GM13977 (cell line): ENCODE data around the gene CDH23.

Source experiments
- DNase-seq: peaks from one replicate; pipeline ENCODE4 v3.0.0; 2012; ENCODE audit warnings: low spot score
- in situ Hi-C: fragments of 300-500 bp; cut with MboI; formaldehyde crosslinking; loops from one replicate; pipeline ENCODE4 v1.12.0; 2022; ENCODE audit warnings: low sequenced_read_pairs, low pct_unique_long_range_greater_than_20kb, mixed read lengths, inconsistent platforms; ENCODE audit not compliant: unreplicated experiment
- TF ChIP-seq, protein P1 (sequence below): IDR thresholded peaks from 2 replicates; pipeline ENCODE4 v1.5.1; 2012; ENCODE audit warnings: mild to moderate bottlenecking, control low read depth; ENCODE audit not compliant: insufficient read depth; ENCODE audit errors: extremely low read depth, missing control alignments

The CDH23 gene

DNA sequence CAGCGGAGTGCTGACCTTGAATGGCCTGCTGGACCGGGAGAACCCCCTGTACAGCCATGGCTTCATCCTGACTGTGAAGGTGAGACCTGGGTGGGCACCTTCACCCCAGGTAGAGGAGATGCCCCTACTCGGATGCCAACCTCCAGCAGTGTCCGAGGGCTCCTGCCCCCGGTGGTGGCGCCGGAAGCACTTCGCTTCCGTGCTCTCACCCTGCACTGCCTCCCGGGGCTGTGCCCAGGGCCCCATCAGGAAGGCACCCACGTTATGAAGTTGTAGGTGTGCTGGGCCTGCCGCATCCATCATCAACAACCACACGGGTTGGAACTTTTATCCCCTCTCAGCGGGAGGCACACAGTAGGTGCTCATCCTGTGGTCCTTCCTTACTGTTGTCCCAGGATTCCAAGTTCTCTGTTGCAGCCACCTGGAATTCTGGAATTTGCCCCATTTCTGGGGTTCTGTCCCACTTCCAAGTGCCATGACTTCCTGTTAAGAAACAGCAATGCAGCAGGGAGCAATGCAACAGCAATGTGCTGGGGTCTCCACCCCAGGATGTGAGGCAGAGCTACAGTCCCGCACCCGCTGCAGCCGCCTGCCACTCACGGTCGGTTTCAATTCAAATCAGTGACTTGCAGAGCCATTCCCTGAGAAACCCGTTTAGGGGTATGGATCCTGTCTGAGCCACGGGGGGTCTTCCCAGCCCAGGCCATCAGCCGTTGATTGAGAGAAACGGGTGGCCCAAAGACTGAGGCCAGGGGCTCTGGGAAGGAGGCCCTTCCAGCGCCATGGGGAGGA lies 219.0 kb downstream of the CDH23 start:
- TF ChIP-seq, protein P1, sequence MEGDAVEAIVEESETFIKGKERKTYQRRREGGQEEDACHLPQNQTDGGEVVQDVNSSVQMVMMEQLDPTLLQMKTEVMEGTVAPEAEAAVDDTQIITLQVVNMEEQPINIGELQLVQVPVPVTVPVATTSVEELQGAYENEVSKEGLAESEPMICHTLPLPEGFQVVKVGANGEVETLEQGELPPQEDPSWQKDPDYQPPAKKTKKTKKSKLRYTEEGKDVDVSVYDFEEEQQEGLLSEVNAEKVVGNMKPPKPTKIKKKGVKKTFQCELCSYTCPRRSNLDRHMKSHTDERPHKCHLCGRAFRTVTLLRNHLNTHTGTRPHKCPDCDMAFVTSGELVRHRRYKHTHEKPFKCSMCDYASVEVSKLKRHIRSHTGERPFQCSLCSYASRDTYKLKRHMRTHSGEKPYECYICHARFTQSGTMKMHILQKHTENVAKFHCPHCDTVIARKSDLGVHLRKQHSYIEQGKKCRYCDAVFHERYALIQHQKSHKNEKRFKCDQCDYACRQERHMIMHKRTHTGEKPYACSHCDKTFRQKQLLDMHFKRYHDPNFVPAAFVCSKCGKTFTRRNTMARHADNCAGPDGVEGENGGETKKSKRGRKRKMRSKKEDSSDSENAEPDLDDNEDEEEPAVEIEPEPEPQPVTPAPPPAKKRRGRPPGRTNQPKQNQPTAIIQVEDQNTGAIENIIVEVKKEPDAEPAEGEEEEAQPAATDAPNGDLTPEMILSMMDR: no peak
- in situ Hi-C loops: no loop called here
- DNase-seq: no peak

GRCh38 chr10:71616817-71617654 lies 220.3 kb downstream of the CDH23 start:
- DNase-seq: no peak
- in situ Hi-C loops: no loop called here
- TF ChIP-seq, protein P1: no peak

- TF ChIP-seq, protein P1: no peak
- no peak for DNase-seq
- in situ Hi-C loops: no loop called here
These were observed 221.5 kb downstream of the CDH23 start for GRCh38 chr10:71618176-71618575.

DNA sequence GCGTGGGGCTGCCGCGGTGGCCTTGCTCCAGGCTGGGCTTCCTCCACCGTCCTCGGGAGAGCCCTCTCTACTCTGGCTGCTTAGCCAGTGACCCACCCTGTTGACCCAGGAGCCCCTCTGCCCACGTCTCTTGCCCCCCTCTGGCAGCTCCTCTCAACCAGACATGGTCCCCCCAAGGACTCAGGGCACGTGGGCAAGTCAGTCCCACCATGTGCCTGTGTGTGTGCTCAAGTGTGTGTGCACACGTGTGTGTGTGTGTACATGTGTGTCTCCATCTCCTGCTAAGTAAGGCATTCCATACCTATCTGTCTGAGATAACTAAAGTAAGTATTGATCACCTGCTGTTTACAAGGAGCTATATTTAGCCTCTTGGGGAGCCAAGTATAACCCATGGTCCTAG lies 221.9 kb downstream of the CDH23 start:
- TF ChIP-seq, protein P1: no peak
- no peak for DNase-seq
- in situ Hi-C loops: no loop called here

DNA sequence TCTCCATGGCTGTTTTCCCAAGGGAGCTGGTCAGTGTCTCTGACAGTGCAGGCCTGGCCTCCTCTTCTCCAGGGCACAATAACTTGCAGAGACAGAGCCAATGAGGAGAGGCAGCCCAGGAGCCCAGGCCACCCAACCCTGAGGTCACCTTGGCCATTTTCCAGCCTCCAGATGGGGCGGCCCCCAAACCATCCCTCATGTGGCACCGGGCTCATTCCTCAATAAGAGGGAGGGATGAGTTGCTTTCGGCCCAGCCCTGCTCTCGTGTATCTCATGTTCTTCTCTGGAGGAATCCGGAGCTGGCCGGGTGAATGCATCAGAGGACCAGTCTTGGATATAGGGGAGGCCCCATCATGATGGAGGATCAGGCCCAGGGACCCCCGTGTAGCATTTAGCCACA lies 223.9 kb downstream of the CDH23 start:
- DNase-seq: no peak
- in situ Hi-C loops: no loop called here
- TF ChIP-seq, protein P1: no peak

GRCh38 chr10:71621231-71622153 lies 224.8 kb downstream of the CDH23 start:
- TF ChIP-seq, protein P1: no peak
- DNase-seq: no peak
- in situ Hi-C loops: no loop called here
